GM21390 (cell line): ENCODE data around the gene HDAC8.

Experiments
- ATAC-seq: cut with Tn5 transposase; IDR thresholded peaks from one replicate; pipeline ENCODE4 v1.9.1; 2021; ENCODE audit not compliant: unreplicated experiment

The HDAC8 gene

GRCh38 chrX:72381439-72382201 lies 191.0 kb downstream of the HDAC8 start:
- no peak for ATAC-seq

GRCh38 chrX:72376124-72376523 lies 196.5 kb downstream of the HDAC8 start:
- ATAC-seq, result no peak

GRCh38 chrX:72373136-72373535 lies 199.5 kb downstream of the HDAC8 start:
- no peak for ATAC-seq

GRCh38 chrX:72372735-72373134 lies 199.9 kb downstream of the HDAC8 start:
- ATAC-seq, result no peak

GRCh38 chrX:72371405-72371804 lies 201.2 kb downstream of the HDAC8 start:
- no peak for ATAC-seq

GRCh38 chrX:72368796-72369195 lies 203.8 kb downstream of the HDAC8 start:
- ATAC-seq, result no peak

- no peak for ATAC-seq
Measured at GRCh38 chrX:72367516-72367915, 205.1 kb downstream of the HDAC8 start.

GRCh38 chrX:72366701-72367454 lies 205.8 kb downstream of the HDAC8 start:
- no peak for ATAC-seq

- ATAC-seq, result no peak
Measured at GRCh38 chrX:72366178-72366577, 206.5 kb downstream of the HDAC8 start.

- no peak for ATAC-seq
Measured at GRCh38 chrX:72365126-72365525, 207.5 kb downstream of the HDAC8 start.

GRCh38 chrX:72360326-72360725 lies 212.3 kb downstream of the HDAC8 start:
- ATAC-seq, result no peak

GRCh38 chrX:72358313-72358712 lies 214.3 kb downstream of the HDAC8 start:
- no peak for ATAC-seq

GRCh38 chrX:72352786-72353185 lies 219.9 kb downstream of the HDAC8 start:
- ATAC-seq, result no peak

GRCh38 chrX:72351606-72352334 lies 220.9 kb downstream of the HDAC8 start:
- no peak for ATAC-seq

- peak; percentile 96 for ATAC-seq
Measured at GRCh38 chrX:72349190-72349589, 223.5 kb downstream of the HDAC8 start.

GRCh38 chrX:72348247-72348979 lies 224.2 kb downstream of the HDAC8 start:
- no peak for ATAC-seq

GRCh38 chrX:72347366-72347765 lies 225.3 kb downstream of the HDAC8 start:
- ATAC-seq, result no peak

GRCh38 chrX:72346302-72346949 lies 226.2 kb downstream of the HDAC8 start:
- no peak for ATAC-seq

- ATAC-seq, result no peak
Measured at GRCh38 chrX:72340626-72341025, 232.0 kb downstream of the HDAC8 start.

- ATAC-seq, result no peak
Measured at GRCh38 chrX:72340041-72340440, 232.6 kb downstream of the HDAC8 start.

GRCh38 chrX:72330131-72330530 lies 242.5 kb downstream of the HDAC8 start:
- no peak for ATAC-seq
